GM23338 (cell line): ENCODE measurements around the gene S1PR1. TPM values are rescaled to one million over a fixed set of nuclear protein-coding genes. Genes with fewer than 3 reads are reported as not detected.

ENCODE experiments used
- ATAC-seq: fragments of 200-7000 bp; cut with Tn5 transposase; 3 replicates; pipeline ENCODE4 v1.9.1; 2020
- DNase-seq: peaks from one replicate; pipeline ENCODE4 v3.0.0-alpha.2; 2015; ENCODE audit warnings: low spot score
- H2AFZ ChIP-seq: fragments of 200-600 bp; sonication (generic); 2 replicates; pipeline ENCODE4 v1.8.0; 2016; ENCODE audit warnings: antibody characterized with exemption, mild to moderate bottlenecking, moderate library complexity
- H3F3A ChIP-seq: fragments of 200-600 bp; sonication (generic); replicated peaks from 2 replicates; pipeline ENCODE4 v1.8.0; 2017; ENCODE audit warnings: antibody characterized with exemption, mixed run types, low read depth
- H3K27ac ChIP-seq: fragments of 200-600 bp; sonication (generic); 2 replicates; pipeline ENCODE4 v1.6.1; 2016; ENCODE audit warnings: low read depth
- H3K27me3 ChIP-seq: fragments of 200-600 bp; sonication (generic); 2 replicates; pipeline ENCODE4 v1.8.0; 2016; ENCODE audit warnings: mild to moderate bottlenecking, mixed run types, moderate library complexity; ENCODE audit not compliant: insufficient read depth
- H3K36me3 ChIP-seq: fragments of 200-600 bp; sonication (generic); 2 replicates; pipeline ENCODE4 v1.8.0; 2016; ENCODE audit warnings: mild to moderate bottlenecking; ENCODE audit not compliant: insufficient read depth
- H3K4me1 ChIP-seq: fragments of 200-600 bp; sonication (generic); 2 replicates; pipeline ENCODE4 v1.8.0; 2016; ENCODE audit warnings: mild to moderate bottlenecking, moderate library complexity; ENCODE audit not compliant: insufficient read depth
- H3K4me2 ChIP-seq: fragments of 200-600 bp; sonication (generic); 2 replicates; pipeline ENCODE4 v1.7.1; 2017; ENCODE audit warnings: mixed run types
- H3K4me3 ChIP-seq: fragments of 200-600 bp; sonication (generic); 2 replicates; pipeline ENCODE4 v1.6.1; 2016; ENCODE audit warnings: mixed run types
- H3K79me2 ChIP-seq: fragments of 200-600 bp; sonication (generic); replicated peaks from 2 replicates; pipeline ENCODE4 v1.8.0; 2017; ENCODE audit warnings: mild to moderate bottlenecking; ENCODE audit not compliant: insufficient read depth
- H3K9me2 ChIP-seq: fragments of 200-600 bp; sonication (generic); 2 replicates; pipeline ENCODE4 v1.8.0; 2017; ENCODE audit not compliant: insufficient read depth
- H4K20me1 ChIP-seq: fragments of 200-600 bp; sonication (generic); replicated peaks from 2 replicates; pipeline ENCODE4 v1.8.0; 2017; ENCODE audit warnings: mild to moderate bottlenecking; ENCODE audit not compliant: insufficient read depth
- H3K27ac Mint-ChIP-seq: 2 replicates; pipeline ENCODE4 v1.8.0; 2020; ENCODE audit warnings: inconsistent platforms, mild to moderate bottlenecking, moderate library complexity, mixed read lengths
- H3K27me3 Mint-ChIP-seq: 3 replicates; pipeline ENCODE4 v1.8.0; 2022; ENCODE audit warnings: low read depth, mild to moderate bottlenecking, moderate library complexity, mixed read lengths, inconsistent platforms; ENCODE audit not compliant: insufficient read depth, poor library complexity
- H3K36me3 Mint-ChIP-seq: 3 replicates; pipeline ENCODE4 v1.8.0; 2021; ENCODE audit warnings: low read depth, mild to moderate bottlenecking, inconsistent platforms, moderate library complexity, mixed read lengths
- H3K4me1 Mint-ChIP-seq: 3 replicates; pipeline ENCODE4 v1.8.0; 2020; ENCODE audit warnings: mild to moderate bottlenecking, inconsistent platforms, mixed read lengths
- H3K4me3 Mint-ChIP-seq: 3 replicates; pipeline ENCODE4 v1.8.0; 2021; ENCODE audit warnings: moderate library complexity, mild to moderate bottlenecking, inconsistent platforms, mixed read lengths
- H3K9me3 Mint-ChIP-seq: 3 replicates; pipeline ENCODE4 v1.8.0; 2020; ENCODE audit warnings: moderate library complexity, mild to moderate bottlenecking, inconsistent platforms, mixed read lengths
- CREB1 ChIP-seq: fragments of 250-450 bp; sonication (Bioruptor Pico); IDR thresholded peaks from 2 replicates; pipeline ENCODE4 v1.5.0; 2020; ENCODE audit warnings: low read depth, mild to moderate bottlenecking, moderate library complexity
- EZH2 ChIP-seq: fragments of 200-600 bp; sonication (generic); IDR thresholded peaks from one replicate; pipeline ENCODE4 v1.8.0; 2017; ENCODE audit warnings: antibody characterized with exemption, mild to moderate bottlenecking, low read depth; ENCODE audit not compliant: unreplicated experiment
- JUNB ChIP-seq: IDR thresholded peaks from one replicate; pipeline ENCODE4 v1.6.1; 2016; ENCODE audit warnings: antibody characterized with exemption; ENCODE audit not compliant: unreplicated experiment
- NANOG ChIP-seq: IDR thresholded peaks from 2 replicates; pipeline ENCODE4 v1.6.1; 2016; ENCODE audit warnings: antibody characterized with exemption, borderline replicate concordance
- ZNF114 ChIP-seq: fragments of 250-450 bp; sonication (Bioruptor Pico); IDR thresholded peaks from 2 replicates; pipeline ENCODE4 v1.5.0; 2020; ENCODE audit warnings: mild to moderate bottlenecking, moderate library complexity
- polyA plus RNA-seq: library from polyadenylated mRNA; unstranded; fragments of >200 nt; fragmentation: Nextera tagmentation; extraction: Ambion mirVana; gene quantifications from 2 replicates; pipeline ENCODE4 v1.2.1, GENCODE V29; 2016
- total RNA-seq: library from RNA; depleted of rRNA; stranded (reverse); fragments of >200 nt; shearing (Covaris generic); gene quantifications from 2 replicates; pipeline ENCODE4 v1.2.3, GENCODE V29; 2014
- TF ChIP-seq, protein P1 (sequence below), 2 experiments: fragments of 200-600 bp in 1 of 2; sonication (generic) in 1 of 2; conservative IDR thresholded peaks; 2 replicates each; pipeline versions ENCODE4 v1.5.1 to v1.6.1; 2016 to 2017; ENCODE audit warnings: antibody characterized with exemption in 2 of 2, low read depth in 2 of 2, mild to moderate bottlenecking in 2 of 2, moderate library complexity in 1 of 2
- TF ChIP-seq, protein P2 (sequence below): fragments of 250-450 bp; sonication (Bioruptor Pico); IDR thresholded peaks from 2 replicates; pipeline ENCODE4 v1.5.0; 2020; ENCODE audit warnings: mild to moderate bottlenecking, moderate library complexity

Gene S1PR1
- total and polyA plus RNA-seq, 2 experiments from 2014 or later = 2.6 to 4.1 TPM

DNA sequence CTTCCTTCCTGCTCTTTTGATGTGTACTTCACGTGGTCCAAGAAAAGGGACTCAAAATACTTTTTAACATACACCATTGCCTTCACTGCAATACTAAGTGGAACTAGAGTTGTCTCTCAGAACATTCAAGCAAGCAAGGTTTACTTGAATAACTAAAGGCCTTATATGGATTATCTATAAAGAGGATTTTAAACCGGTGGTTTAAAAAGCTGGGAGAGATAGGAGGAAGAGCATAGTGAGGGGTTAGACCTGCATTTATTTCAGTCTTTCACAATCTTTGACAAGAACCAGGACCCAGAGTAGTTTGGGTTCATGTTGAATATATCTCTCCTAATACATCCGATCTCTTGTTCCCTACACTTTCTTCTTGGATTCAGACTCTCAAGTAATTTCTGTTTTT lies 6.9 kb downstream of the S1PR1 start (continued):
- TF ChIP-seq, protein P1, sequence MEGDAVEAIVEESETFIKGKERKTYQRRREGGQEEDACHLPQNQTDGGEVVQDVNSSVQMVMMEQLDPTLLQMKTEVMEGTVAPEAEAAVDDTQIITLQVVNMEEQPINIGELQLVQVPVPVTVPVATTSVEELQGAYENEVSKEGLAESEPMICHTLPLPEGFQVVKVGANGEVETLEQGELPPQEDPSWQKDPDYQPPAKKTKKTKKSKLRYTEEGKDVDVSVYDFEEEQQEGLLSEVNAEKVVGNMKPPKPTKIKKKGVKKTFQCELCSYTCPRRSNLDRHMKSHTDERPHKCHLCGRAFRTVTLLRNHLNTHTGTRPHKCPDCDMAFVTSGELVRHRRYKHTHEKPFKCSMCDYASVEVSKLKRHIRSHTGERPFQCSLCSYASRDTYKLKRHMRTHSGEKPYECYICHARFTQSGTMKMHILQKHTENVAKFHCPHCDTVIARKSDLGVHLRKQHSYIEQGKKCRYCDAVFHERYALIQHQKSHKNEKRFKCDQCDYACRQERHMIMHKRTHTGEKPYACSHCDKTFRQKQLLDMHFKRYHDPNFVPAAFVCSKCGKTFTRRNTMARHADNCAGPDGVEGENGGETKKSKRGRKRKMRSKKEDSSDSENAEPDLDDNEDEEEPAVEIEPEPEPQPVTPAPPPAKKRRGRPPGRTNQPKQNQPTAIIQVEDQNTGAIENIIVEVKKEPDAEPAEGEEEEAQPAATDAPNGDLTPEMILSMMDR (conservative IDR thresholded peaks at IDR 0.05; ENCODE audit: low read depth in 2 of 2) = no peak
- no peak for TF ChIP-seq JUNB

DNA sequence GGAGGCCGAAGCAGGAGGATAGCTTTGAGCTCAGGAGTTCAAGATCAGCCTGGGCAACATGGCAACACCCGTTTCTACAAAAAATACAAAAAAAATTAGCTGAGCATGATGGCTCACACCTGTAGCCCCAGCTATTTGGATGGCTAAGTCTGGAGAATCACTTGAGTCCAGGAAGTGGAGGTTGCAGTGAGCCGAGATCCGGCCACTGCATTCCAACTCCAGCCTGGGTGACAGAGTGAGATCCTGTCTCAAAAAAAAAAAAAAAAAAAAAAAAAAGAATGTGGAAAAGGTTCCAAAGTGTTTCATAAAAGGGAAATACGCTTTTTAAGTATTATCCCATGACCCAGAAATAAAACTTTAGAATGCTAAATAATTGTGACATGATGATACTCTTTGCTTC lies 8.0 kb downstream of the S1PR1 start:
- Mint-ChIP-seq H3K27me3 (peaks cover 6% of the 10 kb centered on the region), H3K27ac (no peak overlapping the region), H3K4me3 (no peak overlapping the region), H3K9me3 (no peaks in the 10 kb centered on the region), H3K4me1 (no peaks in the 10 kb centered on the region), H3K36me3 (peaks cover 3% of the 10 kb centered on the region; the same call in 2 of the 3 replicates)
- Histone ChIP-seq H3F3A (no peaks in the 10 kb centered on the region), H3K79me2 (no peaks in the 10 kb centered on the region), H3K4me1 (no peaks in the 10 kb centered on the region), H3K4me2 (no peak overlapping the region), H3K4me3 (no peak overlapping the region), H3K27ac (no peak overlapping the region), H3K9me2 (no peaks in the 10 kb centered on the region), H3K27me3 (no peaks in the 10 kb centered on the region), H2AFZ (no peak overlapping the region), H3K36me3 (no peaks in the 10 kb centered on the region), H4K20me1 (no peaks in the 10 kb centered on the region; the same call in 1 of the 2 replicates)
- ATAC-seq (no peak), DNase-seq (no peak)
- TF ChIP-seq JUNB (no peak), NANOG (no peak)

DNA sequence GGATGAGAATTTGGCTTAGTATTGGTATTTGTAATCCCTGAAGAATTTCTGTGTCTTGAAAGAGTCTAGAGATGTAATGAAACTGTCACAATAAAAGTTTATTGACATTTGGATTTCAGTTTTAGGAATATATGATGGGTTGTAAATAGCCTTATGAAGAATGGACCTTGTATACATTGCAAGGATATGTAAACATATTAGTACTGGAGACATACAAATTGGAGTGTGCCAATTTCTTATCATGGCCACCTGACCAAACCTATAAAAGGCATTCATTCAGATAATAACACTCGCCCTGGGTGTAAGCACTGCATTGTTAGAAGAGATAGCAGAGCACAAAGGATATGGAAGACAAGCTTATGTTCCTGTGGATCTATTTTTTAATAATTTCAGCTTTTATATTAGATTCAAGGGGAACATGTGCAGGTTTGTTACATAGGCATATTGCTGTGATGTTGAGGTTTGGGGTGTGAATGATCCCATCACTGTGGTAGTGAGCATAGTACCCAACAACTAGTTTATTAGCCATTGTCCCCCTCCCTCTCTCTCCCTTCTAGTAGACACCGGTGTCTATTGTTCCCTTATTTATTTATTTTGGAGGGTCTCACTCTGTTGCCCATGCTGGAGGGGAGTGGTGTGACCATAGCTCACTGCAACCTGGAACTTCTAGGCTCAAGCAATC lies 8.6 kb downstream of the S1PR1 start:
- Histone ChIP-seq H3K4me2 (no peak overlapping the region), H3K27ac (no peak overlapping the region), H3K36me3 (no peaks in the 10 kb centered on the region), H3K27me3 (no peaks in the 10 kb centered on the region), H3K79me2 (no peaks in the 10 kb centered on the region), H3K9me2 (no peaks in the 10 kb centered on the region), H3K4me1 (no peaks in the 10 kb centered on the region), H4K20me1 (no peaks in the 10 kb centered on the region; the same call in 1 of the 2 replicates), H3K4me3 (no peak overlapping the region), H3F3A (no peaks in the 10 kb centered on the region), H2AFZ (no peak overlapping the region)
- Mint-ChIP-seq H3K4me1 (no peaks in the 10 kb centered on the region), H3K27me3 (peaks cover 3% of the 10 kb centered on the region), H3K27ac (no peak overlapping the region), H3K9me3 (no peaks in the 10 kb centered on the region), H3K36me3 (no peaks in the 10 kb centered on the region), H3K4me3 (no peak overlapping the region)
- ATAC-seq = no peak
- no peak for DNase-seq
- TF ChIP-seq ZNF114 = no peak
- no peak for TF ChIP-seq EZH2
- TF ChIP-seq NANOG = no peak
- TF ChIP-seq CREB1 (CRISPR knock-in tag) = no peak
- TF ChIP-seq, protein P1 (conservative IDR thresholded peaks at IDR 0.05; ENCODE audit: low read depth in 2 of 2) = no peak
- TF ChIP-seq, protein P2, sequence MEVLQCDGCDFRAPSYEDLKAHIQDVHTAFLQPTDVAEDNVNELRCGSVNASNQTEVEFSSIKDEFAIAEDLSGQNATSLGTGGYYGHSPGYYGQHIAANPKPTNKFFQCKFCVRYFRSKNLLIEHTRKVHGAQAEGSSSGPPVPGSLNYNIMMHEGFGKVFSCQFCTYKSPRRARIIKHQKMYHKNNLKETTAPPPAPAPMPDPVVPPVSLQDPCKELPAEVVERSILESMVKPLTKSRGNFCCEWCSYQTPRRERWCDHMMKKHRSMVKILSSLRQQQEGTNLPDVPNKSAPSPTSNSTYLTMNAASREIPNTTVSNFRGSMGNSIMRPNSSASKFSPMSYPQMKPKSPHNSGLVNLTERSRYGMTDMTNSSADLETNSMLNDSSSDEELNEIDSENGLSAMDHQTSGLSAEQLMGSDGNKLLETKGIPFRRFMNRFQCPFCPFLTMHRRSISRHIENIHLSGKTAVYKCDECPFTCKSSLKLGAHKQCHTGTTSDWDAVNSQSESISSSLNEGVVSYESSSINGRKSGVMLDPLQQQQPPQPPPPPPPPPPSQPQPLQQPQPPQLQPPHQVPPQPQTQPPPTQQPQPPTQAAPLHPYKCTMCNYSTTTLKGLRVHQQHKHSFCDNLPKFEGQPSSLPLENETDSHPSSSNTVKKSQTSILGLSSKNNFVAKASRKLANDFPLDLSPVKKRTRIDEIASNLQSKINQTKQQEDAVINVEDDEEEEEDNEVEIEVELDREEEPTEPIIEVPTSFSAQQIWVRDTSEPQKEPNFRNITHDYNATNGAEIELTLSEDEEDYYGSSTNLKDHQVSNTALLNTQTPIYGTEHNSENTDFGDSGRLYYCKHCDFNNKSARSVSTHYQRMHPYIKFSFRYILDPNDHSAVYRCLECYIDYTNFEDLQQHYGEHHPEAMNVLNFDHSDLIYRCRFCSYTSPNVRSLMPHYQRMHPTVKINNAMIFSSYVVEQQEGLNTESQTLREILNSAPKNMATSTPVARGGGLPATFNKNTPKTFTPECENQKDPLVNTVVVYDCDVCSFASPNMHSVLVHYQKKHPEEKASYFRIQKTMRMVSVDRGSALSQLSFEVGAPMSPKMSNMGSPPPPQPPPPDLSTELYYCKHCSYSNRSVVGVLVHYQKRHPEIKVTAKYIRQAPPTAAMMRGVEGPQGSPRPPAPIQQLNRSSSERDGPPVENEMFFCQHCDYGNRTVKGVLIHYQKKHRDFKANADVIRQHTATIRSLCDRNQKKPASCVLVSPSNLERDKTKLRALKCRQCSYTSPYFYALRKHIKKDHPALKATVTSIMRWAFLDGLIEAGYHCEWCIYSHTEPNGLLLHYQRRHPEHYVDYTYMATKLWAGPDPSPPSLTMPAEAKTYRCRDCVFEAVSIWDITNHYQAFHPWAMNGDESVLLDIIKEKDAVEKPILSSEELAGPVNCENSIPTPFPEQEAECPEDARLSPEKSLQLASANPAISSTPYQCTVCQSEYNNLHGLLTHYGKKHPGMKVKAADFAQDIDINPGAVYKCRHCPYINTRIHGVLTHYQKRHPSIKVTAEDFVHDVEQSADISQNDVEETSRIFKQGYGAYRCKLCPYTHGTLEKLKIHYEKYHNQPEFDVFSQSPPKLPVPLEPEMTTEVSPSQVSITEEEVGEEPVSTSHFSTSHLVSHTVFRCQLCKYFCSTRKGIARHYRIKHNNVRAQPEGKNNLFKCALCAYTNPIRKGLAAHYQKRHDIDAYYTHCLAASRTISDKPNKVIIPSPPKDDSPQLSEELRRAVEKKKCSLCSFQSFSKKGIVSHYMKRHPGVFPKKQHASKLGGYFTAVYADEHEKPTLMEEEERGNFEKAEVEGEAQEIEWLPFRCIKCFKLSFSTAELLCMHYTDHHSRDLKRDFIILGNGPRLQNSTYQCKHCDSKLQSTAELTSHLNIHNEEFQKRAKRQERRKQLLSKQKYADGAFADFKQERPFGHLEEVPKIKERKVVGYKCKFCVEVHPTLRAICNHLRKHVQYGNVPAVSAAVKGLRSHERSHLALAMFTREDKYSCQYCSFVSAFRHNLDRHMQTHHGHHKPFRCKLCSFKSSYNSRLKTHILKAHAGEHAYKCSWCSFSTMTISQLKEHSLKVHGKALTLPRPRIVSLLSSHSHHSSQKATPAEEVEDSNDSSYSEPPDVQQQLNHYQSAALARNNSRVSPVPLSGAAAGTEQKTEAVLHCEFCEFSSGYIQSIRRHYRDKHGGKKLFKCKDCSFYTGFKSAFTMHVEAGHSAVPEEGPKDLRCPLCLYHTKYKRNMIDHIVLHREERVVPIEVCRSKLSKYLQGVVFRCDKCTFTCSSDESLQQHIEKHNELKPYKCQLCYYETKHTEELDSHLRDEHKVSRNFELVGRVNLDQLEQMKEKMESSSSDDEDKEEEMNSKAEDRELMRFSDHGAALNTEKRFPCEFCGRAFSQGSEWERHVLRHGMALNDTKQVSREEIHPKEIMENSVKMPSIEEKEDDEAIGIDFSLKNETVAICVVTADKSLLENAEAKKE (CRISPR knock-in tag) = no peak
